KOPT-K1 (cell line): ENCODE data around the gene BCL2.
"Not testable (repeated sequence)": the region's sequence is repeated elsewhere in the genome, so short reads cannot be mapped to it uniquely, and the experiment has no call there.

Experiments used
- H3K27ac ChIP-seq: fragments of 200-600 bp; sonication (generic); 2 replicates; pipeline ENCODE4 v1.5.1; 2016; ENCODE audit warnings: antibody characterized with exemption, mild to moderate bottlenecking, low read depth, low read length; ENCODE audit not compliant: poor library complexity, severe bottlenecking
- H3K36me3 ChIP-seq: fragments of 200-600 bp; sonication (generic); 2 replicates; pipeline ENCODE4 v1.5.1; 2017; ENCODE audit warnings: antibody characterized with exemption, mild to moderate bottlenecking, low read length, moderate library complexity; ENCODE audit not compliant: insufficient read depth
- H3K9me3 ChIP-seq: fragments of 200-600 bp; sonication (generic); 2 replicates; pipeline ENCODE4 v1.5.1; 2017; ENCODE audit warnings: antibody characterized with exemption, low read length, mild to moderate bottlenecking; ENCODE audit not compliant: insufficient read depth, poor library complexity, severe bottlenecking

Gene BCL2

GRCh38 chr18:63208676-63209075 lies 110.9 kb downstream of the BCL2 start:
- Histone ChIP-seq H3K9me3 (no peaks in the 10 kb centered on the region), H3K36me3 (no peaks in the 10 kb centered on the region), H3K27ac (peak overlapping the region; percentile 90)

DNA sequence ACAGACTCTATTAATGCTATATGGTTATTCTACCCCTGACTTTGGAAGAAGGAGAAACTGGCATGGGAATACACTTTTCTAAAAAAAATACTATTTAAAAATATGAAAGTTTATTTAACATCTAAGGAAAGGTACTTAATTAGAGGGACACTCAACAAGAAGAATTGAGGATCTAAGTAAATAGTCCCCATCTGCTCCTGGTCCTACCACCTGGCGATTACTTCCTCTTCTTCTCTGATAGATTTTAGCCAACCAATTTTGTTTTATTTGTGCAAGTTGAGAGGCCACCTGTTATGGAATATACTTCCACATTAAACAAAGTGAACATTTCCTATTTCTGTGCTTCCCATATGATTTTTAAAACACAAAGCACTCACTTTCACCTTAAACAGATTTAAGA lies 111.7 kb downstream of the BCL2 start:
- Histone ChIP-seq H3K36me3 (no peaks in the 10 kb centered on the region), H3K9me3 (no peaks in the 10 kb centered on the region), H3K27ac (peak overlapping the region; percentile 90)

DNA sequence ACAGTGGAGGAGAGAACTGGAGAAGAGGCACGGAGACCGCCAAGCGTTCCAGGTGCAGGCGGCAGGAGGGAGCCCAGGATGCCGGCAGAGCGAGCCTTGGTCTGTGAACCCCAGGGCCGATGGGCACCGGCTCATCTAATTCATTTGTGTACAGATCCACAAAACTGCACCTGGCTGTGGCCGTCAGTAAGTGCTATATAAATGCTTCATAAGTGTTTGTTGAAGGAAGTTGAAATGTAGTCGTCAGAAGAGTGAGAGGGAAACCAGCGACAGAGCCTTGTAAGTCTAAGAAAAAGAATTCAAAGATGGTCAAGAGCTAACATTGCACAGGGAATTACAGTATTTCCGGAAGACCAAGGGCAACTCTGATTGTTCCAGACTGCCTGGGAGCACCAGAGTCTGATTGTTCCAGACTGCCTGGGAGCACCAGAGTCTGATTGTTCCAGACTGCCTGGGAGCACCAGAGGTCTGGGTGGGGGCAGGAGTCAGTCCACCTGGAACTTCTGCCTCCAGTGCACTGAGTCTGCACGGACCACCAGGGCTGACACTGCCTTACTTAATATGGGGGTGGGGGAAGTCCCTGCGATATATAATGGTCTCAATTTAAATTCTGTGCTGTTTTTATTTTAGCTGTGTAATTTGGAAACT lies 112.3 kb downstream of the BCL2 start:
- no peaks in the 10 kb centered on the region for H3K9me3 ChIP-seq
- H3K36me3 ChIP-seq: no peaks in the 10 kb centered on the region
- peak overlapping the region; percentile 90 for H3K27ac ChIP-seq

GRCh38 chr18:63206433-63207142 lies 113.0 kb downstream of the BCL2 start:
- Histone ChIP-seq H3K36me3 (no peaks in the 10 kb centered on the region), H3K27ac (peak overlapping the region; percentile 90), H3K9me3 (no peaks in the 10 kb centered on the region)

- no peaks in the 10 kb centered on the region for H3K36me3 ChIP-seq
- no peaks in the 10 kb centered on the region for H3K9me3 ChIP-seq
- peak overlapping the region; percentile 90 for H3K27ac ChIP-seq
Measured at GRCh38 chr18:63205791-63206252, 113.7 kb downstream of the BCL2 start.

DNA sequence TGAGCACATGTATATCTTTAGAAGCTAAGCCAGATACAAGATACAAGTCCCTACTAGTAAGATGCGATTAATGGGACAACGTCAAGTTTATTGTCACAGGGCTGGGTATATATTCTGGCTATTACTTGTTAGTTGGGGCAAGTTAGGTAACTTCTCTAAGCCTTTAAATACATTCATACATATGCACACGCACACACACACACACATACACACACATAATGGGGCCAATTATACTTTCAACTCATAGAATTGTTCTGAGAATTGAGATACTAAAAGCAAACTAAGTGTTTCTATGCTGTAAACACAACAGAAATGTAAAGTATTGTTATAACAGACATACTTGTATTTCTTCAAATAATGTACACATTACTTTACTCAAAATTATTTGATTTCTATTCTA lies 116.1 kb downstream of the BCL2 start:
- no peaks in the 10 kb centered on the region for H3K36me3 ChIP-seq
- H3K9me3 ChIP-seq: no peaks in the 10 kb centered on the region
- H3K27ac ChIP-seq: peak overlapping the region; percentile 90

DNA sequence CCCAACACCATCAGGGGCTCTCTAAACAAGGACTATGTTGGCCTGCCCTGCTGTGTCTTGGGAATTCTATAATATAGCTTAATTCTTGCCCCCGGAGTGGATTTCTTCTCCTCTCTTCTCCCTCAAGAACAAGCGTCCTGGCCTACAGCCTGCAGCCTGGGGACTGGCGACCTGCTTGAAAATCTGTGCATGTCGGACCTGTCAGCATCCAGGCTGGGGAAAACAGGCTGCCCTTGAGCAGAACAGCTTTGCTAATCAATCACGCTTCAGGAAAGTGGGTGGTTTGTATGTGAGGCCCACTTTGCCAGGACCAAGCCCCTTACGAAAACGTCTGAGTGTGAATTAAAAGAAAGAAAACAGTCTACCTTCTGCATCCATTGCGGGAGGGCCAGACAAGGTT lies 116.7 kb downstream of the BCL2 start:
- Histone ChIP-seq H3K36me3 (no peaks in the 10 kb centered on the region), H3K27ac (peak overlapping the region; percentile 90), H3K9me3 (no peaks in the 10 kb centered on the region)

DNA sequence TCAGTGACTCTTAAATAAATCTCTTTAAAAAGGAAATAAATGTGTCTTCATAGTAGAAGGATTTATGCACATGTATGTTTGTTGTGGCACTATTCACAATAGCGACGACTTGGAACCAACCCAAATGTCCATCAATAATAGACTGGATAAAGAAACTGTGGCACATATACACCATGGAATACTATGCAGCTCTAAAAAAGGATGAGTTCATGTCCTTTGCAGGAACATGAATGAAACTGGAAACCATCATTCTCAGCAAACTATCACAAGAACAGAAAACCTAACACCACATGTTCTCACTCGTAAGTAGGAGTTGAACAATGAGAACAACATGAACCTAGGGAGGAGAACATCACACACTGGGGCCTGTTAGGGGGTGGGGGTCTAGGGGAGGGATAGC lies 118.1 kb downstream of the BCL2 start:
- H3K36me3 ChIP-seq, H3K9me3 ChIP-seq: not testable (repeated sequence)
- peak overlapping the region; percentile 90 for H3K27ac ChIP-seq

DNA sequence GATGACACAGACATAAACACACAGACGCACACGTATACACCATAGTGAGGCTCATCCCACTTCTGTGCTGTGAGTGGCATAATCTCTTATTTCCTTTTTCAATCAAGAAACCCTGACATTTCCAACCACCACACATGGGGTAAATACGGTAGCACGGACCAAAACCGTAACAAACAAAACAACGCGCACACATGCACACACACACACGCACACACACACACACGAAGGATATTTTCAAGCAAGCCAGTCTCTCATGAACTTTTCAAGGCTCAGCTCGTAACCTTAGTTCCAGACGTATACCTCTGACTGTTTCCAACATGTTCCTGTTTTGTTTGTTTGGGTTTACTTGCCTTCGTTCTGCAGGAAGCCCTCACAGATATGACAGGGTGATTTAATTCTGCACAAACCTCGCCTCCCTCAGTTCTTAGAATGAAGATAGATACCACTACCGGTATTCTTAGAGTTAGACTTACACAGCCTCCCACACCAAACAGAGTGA lies 119.8 kb downstream of the BCL2 start:
- no peaks in the 10 kb centered on the region for H3K36me3 ChIP-seq
- no peaks in the 10 kb centered on the region for H3K9me3 ChIP-seq
- peak overlapping the region; percentile 90 for H3K27ac ChIP-seq

- Histone ChIP-seq H3K36me3 (no peaks in the 10 kb centered on the region), H3K9me3 (no peaks in the 10 kb centered on the region), H3K27ac (peak overlapping the region; percentile 90)
Measured at GRCh38 chr18:63198868-63199742, 120.5 kb downstream of the BCL2 start.

DNA sequence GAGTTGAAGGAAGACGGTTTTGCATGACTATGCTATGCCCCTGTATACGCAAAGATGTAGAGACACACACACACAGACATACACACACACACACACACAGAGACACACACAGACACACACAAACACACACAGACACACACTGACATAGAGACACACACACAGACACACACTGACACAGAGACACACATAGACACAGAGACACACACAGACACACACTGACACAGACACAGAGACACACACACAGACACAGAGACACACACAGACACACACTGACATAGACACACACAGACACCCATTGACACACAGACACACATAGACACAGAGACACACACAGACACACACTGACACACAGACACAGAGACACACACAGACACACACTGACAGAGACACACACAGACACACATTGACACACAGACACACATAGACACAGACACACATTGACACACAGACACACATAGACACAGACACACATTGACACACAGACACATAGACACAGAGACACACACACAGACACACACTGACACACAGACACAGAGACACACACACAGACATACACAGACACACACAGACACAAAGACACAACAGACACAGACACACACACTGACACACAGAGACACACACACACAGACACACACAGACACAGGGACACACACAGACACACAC lies 121.3 kb downstream of the BCL2 start:
- Histone ChIP-seq H3K27ac (peak overlapping the region; percentile 90), H3K9me3 (no peaks in the 10 kb centered on the region), H3K36me3 (no peaks in the 10 kb centered on the region)

DNA sequence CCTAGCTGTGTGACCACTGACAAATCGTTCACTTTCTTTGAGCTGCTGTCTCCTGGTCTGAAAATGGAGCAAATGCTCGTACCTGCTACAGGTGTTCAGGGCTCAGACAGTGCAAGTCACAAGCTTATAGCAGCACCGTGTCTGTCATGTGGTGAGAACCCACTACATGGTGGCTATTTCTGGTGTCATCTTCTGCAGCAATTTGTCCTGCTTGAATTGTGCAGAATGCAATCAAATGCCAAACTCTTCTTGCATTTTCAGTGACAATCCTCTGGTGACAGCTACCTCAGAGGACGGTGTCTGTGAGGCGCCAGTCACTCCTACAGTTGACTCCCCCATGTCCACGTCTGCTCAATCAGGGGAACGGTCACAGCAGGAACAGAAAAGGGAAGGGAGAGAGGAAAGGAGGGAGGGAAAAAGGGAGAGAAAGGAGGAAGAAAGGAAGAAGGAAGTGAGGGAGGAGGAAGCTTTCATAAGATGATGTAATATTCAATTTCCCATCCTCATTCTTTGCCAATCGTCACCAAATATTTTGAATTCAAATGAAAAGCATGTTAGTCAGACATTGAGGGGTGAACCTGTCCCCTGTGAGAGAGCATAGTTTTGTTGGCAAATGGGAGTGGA lies 122.2 kb downstream of the BCL2 start:
- peak overlapping the region; percentile 90 for H3K27ac ChIP-seq
- H3K36me3 ChIP-seq: no peaks in the 10 kb centered on the region
- no peaks in the 10 kb centered on the region for H3K9me3 ChIP-seq

DNA sequence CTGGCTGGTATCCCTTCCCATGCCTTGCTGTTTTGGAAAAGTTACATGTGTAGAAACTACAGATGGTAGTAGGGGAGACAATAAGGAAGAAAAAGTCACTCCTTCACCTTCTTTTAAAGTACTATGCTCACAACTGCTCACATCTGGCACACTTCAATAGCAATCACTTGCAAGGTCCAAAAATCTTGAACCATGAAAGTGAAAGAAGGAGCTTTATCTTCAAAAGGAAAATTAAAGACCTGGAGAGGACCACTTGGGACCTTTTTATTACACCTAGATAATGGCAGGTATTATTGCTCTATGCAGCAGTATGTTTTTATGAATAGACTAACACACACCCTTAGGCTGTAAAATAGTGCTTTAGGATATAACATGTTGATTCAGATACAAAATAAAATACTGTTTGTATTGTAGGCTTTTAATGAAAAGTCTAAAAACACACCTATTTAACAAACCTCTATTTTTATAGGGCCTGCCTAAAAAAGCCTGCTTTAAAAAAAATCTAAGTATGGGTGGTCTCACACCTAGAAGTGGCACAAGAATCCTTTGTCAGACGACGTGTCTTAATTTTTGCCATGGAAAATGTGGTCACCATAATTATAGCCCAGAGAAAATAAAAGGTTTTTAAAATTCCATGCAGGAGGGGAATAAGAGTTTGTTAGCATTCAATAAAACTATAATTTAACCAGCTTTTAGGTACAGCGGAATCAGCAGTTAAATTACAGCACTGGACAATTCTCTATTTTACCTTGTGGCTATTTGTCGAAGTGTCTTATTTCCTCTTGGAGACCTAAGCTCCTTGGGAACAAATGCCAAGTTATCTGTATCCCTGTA lies 124.0 kb downstream of the BCL2 start:
- H3K9me3 ChIP-seq: no peaks in the 10 kb centered on the region
- H3K27ac ChIP-seq: no peak overlapping the region
- no peaks in the 10 kb centered on the region for H3K36me3 ChIP-seq
